ENCODE data around the gene EMCN.
"Not testable (repeated sequence)": the region's sequence is repeated elsewhere in the genome, so short reads cannot be mapped to it uniquely, and the experiment has no call there.

Gene EMCN

DNA sequence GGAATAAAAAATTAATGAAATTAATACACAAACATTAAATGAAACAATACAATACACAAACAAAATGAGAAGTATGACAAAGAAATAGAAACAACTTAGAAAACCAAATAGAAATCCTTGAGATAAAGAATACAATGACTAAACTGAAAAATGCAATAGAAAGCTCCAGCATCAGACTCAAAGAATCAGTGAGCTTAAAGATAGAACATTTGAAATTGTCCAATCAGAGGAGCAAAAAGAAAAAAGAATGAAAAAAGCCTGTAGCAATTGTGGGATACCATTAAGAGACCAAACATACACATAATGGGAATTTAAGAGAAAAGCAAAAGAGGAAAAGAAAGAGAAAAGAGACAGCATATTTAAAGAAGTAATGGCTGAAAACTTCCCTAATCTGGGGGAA is 25.7 kb downstream of the EMCN start:
- DNase-seq = no peak

DNA sequence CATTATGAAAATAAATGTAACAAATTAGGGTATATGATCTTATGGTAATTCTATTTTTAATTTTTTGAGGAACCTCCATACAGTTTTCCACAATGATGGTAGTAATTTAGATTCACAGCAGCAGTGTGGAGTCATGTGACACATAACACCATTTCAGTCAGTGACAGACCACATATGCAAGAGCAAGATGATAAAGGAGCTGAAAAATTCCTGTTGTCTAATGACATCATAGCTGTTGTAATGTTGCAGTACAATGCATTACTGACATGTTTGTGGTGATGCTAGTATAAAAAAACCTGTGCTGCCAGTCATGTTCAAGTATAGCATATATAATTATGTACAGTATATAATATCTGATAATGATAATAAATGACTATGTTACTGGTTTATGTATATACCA is 28.5 kb downstream of the EMCN start:
- no peak for DNase-seq

DNA sequence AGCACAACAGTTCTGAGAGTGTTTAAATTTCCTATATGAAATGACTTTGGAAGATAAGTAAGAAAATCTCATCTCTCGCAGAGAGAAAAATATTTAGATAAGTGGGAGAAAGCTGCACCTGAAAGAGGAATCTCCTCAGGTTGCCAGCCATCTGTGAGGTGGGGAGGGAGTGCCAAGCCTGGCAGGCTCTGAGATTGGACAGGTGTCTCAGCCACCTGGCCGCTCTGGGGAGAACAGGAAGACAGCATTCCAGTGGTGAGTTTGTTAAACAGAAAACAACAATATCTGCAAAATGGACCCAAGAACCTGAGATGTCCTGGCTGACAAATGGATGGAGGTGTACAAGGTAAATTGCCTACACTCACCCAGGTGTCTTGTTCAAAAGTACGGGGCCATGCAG is 31.3 kb downstream of the EMCN start:
- no peak for DNase-seq

DNA sequence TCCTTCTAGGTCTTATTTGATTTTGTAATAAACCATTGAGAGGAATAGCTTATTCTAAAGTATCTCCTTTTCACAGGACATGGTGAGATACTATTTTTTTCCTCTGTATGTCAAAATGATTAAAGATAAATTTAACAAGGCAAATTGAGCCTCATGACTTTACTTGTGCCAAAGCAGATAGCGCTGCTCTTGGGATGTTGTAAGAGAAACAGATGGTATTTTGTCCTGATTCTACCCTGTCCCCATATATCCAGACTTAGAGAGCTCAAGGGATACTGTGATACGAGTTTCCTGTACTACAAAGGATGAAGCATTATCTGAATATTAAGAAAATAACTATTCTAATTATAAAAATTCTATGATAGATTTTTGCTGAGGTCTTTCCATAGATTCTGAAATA is 34.0 kb downstream of the EMCN start:
- no peak for DNase-seq

DNA sequence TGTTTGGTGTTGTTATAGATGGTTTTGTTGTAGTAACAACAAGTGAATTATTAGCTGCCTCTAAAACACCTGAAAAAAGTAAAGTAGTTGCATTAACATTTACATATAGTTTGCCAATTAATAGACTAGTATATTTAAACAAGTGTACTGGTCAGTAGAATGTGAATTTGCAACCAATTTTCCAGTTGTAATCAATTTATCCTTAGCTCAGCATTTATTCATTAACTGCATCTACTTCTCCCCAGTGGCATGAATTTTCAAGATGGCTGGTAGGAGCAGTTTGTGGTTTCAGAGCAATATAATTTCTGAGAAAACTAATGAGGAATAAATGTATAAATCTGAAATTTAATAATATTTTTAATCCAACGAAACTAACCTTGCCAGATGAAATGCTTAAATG is 37.9 kb downstream of the EMCN start:
- no peak for DNase-seq

DNA sequence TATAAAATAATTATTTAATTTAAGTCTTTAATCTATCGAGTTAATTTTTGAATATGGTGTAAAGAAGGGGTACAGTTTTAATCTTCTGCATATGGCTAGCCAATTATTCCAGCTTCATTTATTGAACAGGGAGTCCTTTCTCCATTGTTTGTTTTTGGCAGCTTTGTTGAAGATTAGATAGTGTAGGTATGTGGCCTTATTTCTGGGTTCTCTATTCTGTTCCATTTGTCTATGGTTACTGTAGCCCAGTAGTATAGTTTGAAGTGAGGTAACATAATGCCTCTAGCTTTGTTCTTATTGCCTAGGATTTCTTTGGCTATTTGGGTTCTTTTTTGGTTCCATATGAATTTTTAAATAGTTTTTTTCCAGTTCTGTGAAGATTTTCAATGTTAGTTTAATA is 48.3 kb downstream of the EMCN start:
- DNase-seq = no peak

DNA sequence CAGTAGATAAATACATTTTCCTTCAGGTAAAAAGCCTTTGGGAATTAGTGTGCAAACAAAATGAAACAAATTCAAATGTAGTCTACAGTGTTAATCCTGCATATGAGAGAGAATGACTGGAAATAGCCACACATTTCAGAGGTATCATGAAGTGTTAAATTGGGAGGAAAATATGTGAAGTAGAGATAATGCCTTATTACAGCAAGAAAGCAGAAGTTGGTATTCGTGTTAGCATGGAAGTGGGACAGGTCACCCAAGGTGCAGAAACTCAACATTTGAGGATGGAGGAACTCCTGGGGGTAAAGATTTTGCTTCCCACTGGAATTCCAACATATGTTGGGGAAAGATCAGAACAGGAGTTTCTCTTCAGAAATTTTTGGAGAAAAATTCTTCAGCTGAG is 51.3 kb downstream of the EMCN start:
- DNase-seq = no peak

DNA sequence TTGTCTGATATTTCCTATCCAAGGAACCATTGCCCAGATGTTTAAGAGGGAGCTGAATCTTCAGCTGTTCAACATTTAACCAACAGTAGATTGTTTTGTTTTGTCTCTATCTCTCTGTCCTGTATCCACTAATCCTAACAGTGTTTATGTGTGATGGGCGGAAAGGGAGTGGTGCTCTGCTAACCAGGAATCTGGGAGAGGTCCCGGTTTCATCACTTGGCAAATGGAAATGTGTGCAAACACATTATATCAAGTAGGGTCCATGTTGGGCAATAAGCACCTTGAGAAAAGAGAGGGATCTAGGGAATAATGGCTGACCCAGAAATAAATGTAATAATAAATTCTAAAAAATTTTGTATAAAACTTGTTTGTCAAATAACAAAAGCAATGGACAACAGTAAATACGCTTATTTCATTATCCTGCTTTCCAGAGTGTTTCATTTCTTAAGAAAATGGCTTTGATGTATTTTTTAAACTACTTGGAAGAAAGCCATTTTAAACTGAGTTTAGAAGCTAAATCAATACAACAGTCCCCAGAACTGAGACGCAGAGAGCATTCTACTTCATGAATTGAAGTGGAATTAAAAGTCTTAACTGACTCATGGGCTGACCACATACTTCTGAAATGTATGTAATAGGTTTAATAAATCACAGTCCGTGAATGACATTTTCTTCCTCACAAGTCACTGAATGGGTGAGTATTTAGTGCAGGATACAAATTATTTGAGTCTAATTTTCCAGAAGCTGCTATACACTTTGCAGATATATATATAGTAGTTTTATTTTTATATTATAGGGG is 55.8 kb downstream of the EMCN start:
- no peak for DNase-seq

DNA sequence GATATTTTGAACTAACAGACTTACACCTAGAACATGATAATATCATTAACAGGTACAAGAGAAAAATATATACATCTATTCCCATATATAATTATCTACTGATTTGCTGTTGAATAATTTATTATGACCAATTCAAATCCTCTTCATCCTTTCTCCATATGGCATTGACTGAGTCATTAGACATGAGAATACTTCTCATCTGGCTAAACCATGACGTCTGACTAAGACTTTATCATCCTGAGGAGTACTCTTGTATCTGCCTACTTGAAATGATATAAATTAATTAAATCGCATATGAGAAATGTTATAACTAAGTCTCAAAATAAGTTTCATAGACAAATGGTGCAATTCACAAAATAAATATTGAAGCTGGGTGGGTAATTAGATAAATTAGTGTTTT is 67.4 kb downstream of the EMCN start:
- DNase-seq = peak in 1 of 2 experiments; percentile 46

DNA sequence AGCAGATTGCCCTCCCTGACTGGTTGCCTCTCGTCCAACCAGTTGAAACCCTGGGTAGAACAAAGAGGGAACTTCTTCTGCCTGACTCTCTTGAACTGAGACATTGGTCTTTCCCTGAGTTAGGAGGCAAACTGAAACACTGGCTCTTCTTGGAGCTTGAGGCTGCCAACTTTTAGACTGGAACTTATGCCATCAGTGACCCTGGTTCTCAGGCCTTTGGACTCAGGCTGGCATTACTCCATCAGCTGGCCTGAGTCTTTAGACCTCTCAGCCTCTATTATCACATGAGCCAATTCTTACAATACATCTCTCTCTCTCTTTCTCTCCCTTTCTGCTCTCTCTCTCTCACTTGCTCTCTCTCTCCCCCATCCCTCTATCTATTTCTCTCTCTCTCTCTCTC is 86.4 kb downstream of the EMCN start:
- no peak for DNase-seq

DNA sequence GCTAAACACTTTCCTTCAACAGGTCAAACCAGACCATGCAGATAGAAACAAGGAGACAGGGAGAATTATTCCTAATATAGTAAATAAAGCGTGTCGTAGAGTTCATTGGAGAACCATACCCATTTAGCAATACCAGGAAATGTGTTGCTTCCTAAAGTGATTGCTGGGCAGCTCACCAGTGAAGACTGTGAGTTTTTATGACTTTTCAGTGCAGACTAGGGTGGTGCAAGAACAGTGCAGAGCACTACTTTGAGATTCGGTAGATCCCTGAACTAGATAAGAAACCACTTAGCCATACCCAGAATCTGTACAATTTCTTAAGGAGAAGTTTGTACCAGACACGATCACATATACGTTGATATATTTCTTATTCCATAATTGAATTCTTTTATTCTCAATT is 87.4 kb downstream of the EMCN start:
- no peak for DNase-seq

DNA sequence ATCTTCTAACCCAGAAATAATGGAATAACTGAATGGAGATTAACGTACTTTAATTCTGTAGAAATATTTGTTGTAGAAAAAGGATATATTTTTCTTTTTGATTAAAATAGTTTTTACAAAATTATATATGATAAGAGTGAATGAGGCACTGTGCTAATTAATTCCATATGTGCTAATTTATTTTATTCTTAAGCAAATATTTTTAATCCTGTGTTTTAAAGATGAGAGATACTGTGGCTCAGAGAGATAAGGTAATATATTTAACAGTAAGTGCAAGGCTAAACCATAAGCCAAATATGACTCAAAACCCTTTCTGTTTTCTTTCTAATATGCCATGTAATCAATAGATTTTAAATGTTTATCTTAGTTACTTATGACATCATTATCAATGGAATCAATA is 88.2 kb downstream of the EMCN start:
- DNase-seq = no peak

DNA sequence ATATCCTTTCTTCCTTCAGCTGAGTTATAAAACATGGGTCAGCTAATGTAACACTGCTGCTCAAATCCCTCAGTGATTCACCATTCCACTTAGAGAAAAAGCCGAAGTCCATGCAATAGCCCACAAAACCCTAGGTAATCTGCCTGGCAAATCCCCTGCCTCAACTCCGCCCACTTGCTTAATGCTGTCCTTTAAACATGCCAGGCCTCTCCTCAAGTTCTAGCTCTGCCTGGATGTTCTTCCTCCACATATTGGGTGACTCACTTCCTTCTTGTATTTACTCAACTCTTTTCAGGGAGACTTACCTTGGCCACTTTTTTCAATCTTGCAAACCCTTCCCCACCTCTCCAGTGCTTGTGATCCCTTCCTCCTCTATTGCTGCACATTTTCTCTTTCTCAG is 89.8 kb downstream of the EMCN start:
- DNase-seq = no peak

DNA sequence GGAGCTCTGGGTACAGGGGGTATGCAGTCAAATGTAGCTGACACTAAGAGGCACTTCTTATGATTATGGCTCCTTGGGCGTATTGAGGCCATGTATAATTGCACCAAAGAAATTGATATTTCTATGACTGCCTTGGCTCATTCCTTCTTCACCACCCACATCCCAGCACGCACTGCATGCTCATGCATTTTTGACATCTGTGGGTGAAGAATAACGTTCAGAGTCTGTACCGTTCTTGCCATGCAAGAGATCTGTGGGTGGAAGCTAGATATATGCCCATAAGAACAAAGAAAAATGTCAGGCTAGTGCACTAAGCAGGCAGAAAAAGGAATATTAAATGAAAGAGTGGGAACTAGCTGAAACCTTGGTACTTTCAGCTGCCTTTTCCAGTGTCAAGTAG is 93.4 kb downstream of the EMCN start:
- DNase-seq = no peak

DNA sequence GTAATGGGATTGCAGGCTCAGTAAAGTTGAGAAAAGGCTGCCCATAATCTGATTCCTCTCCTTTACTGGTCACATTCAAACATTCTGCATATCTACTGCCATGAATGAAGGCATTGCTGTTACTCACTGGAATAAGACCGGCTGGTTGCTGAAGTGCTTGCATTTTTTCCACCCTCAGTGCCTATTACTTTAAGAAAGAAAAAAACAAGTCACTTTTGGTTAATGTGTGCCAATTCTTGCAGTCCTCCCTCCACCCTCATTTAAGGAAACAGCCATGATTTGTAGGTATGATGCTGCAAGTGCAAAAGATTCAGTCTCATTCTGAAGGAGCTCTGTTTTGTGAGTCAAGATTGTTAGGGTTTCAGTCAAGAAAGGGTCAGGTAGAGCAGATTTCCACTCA is 94.9 kb downstream of the EMCN start:
- DNase-seq = no peak

DNA sequence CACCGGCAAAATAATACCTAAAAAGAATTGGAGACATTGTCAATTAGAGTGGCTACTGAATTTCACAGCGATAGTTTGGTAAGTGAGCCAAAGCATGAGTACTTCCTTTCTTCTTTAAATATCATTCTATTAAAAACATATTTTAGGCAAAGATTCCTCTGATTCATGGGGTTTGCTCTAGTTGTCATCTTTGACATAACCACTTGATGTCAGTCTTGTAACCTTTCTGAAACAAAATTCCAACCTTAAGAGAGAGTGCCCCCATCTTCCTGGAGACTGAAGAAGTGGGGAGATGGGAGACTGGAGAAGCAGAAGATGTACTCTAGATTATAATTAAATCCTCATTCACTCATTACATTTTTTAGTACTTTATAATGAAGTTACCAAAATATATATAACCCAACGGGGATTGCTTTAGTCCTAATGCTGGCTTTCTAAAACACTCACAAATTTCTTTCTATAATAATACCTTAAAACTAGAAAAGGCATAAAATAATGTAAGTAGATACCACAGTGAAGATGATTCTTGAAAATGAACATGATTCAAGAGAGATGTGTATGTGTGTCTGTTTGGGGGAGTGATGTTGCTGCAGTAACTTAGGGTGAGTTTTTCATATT is 96.4 kb downstream of the EMCN start:
- peak; percentile 1 to 18 for DNase-seq

DNA sequence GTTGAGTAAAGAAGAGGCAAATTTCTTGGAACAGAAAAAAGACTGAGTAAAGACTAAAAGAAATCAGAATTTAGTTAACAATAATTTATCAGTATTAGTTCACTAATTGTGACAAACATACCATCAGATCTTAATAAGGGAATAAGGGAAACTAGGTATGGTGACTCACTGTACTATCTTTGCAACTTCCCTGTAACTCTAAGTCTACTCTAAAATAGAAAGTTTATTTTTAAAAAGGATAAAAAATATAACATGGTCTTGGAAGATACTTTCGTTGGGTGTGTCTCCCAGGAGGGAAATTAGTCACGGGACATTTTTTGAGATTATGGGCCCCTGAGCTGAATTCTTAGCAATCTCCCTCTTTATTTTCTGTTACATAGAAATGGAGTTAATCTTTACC is 97.3 kb downstream of the EMCN start:
- DNase-seq = no peak

DNA sequence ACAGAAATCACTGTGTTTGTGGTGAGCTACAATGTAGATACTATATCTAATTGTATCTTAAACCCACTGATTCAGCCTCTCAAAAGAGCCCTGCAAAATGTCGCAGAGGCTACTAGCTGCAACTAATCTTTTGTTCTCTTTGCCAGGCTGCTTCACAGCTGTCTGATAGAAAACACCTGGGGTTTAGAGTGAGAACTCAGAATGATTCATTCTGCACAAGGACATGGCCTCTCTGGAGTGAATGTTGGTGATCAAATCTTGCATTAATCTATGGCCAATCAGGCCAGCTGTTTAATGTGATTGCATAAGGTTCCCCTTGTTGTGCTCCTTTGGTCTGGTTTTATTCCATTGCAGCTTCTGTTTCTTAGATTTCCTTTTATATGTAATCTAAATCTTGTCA is 100.3 kb downstream of the EMCN start:
- DNase-seq = peak; percentile 7 to 66

DNA sequence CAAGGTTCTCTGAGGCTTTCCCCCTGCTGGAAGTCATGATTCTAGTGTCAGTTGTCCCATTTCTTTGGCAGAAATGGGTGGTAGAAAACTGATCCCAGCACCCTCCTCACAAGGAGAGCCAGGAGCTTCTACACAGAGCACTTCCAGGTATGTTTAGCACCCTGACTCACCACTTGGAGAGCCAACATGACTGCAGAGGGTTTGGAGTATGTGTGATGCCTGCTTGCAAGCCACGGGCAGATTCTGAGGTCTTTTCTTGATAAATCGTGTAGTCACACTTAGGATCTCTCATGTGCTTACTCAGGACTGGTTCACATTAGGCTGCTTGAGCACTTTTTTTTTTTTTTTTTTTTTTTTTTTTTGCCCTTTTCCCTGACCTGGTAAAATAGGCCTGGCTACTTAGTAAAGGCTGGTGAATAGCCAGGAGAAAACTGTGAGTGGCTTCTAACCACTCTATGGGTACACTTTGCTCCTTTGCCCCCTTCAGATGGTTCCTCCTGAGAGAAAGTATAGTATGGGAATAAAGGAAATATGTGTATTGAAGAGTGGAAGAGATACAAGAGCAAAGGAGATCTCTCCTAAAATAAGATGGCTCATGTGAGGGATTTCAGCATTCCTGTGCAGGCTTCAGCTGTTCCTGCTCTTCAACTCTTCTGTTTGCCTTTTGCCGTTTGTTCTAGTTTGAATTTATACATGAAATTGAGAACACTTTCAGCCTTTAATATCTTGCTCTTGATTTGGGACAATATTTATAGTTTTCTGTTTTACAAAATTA is 103.6 kb downstream of the EMCN start:
- DNase-seq = no peak

DNA sequence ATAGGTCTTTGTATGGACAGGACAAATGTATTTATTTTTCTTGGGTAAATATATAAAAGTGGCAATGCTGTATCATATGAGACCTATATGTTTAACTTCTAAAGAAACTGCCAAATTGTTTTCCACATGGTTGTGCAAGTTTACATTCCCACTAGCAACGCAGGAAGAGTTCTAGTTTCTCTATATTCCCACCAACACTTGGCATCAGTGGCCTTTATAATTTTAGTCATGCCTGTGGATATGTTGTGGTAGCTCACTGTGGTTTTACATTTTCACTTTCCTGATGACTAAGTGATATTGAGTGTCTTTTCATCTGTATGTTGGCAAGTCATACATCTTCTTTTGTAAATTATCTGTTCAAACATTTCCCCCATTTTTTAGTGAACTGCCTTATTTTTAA is 126.0 kb downstream of the EMCN start:
- no peak for DNase-seq

DNA sequence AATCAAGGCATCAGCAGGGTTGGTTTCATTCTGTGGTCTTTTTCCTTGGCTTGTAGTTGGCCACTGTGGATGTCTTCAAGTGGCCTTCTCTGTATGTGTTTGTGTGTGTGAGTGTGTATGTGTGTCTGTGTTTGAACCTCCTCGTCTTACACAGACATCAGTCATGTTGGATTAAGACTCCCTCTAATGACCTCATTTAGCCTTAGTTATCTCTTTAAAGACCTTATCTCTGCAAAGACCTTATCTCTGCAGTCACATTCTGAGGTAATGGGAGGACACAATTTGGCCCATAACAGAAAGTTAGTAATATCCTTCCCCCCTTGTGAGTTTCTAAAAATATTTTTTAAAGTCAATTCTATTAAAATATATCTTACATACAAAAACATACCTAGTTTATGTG is 126.7 kb downstream of the EMCN start:
- no peak for DNase-seq

DNA sequence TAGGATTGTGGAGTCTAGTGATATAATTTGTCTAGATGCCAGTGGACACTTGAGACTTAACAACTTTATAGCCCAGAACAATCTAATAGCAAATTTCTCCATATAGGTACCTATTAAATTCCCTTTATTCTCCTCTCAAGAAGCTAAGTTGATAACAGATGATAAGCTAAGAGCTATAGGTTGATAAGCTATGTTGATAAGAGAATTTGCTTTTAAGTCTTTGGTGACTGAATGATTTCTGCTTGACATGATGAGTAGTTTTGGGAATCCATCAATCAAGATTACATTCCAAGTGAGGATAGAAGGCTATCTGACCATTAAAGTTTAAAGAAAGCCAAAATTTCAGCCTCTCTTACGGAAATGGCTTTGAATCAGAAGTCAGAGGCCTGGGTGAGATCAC is 131.6 kb downstream of the EMCN start:
- DNase-seq = no peak

DNA sequence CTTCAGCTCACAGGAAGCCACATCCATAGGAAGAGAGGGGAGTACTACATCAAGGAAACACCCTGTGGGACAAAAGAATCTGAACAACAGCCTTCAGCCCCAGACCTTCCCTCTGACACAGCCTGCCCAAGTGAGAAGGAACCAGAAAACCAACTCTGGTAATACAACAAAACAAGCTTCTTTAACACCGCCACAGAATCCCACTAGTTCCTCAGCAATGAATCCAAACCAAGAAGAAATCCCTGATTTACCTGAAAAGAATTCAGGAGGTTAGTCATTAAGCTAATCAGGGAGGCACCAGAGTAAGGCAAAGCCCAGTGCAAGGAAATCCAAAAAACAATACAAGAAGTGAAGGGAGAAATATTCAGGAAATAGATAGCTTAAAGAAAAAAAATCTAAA is 137.4 kb downstream of the EMCN start:
- DNase-seq = not testable (repeated sequence)

DNA sequence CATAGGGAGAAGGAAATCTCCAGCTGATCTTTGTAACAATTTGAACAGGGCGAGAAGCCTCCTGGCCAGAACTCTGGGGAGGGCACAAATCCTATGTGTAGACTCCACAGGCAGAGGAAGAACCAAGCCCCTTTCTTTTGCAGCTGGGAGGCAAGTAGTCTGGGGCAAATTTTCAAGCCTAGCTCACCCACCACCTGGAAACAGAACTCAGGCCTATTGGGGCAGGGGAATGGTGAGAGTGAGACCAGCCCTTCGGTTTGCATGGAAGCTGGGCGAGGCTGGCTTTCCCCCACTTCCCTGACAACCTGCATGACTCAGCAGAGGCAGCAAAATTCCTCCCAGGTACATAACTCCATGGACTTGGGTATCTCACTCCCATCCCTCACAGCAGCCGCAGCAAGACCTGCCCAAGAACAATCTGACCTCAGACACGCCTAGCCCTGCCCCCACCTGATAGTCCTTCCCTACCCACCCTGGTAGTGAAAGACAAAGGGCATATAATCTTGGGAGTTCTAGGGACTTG is 138.2 kb downstream of the EMCN start:
- DNase-seq = no peak

Measured in NCI-H524 (cell line).